Hepatocyte (in vitro differentiated cells): ENCODE measurements around the gene BCAS3.

Experiments
- CTCF ChIP-seq: fragments of 200-600 bp; sonication (generic); IDR thresholded peaks from 2 replicates; pipeline ENCODE4 v1.5.1; 2016; ENCODE audit warnings: antibody characterized with exemption, mild to moderate bottlenecking; ENCODE audit not compliant: poor library complexity
- EZH2 ChIP-seq: fragments of 200-600 bp; sonication (generic); IDR thresholded peaks from 2 replicates; pipeline ENCODE4 v1.6.1; 2016; ENCODE audit warnings: antibody characterized with exemption, mild to moderate bottlenecking, borderline replicate concordance
- EZH2phosphoT487 ChIP-seq: fragments of 200-600 bp; sonication (generic); IDR thresholded peaks from one replicate; pipeline ENCODE4 v1.6.1; 2018; ENCODE audit warnings: antibody characterized with exemption, mild to moderate bottlenecking, low read depth, moderate library complexity; ENCODE audit not compliant: unreplicated experiment, severe bottlenecking

- TF ChIP-seq CTCF, result no peak
- TF ChIP-seq EZH2phosphoT487, result no peak
- no peak for TF ChIP-seq EZH2
These were observed 639.0 kb downstream of the BCAS3 start for GRCh38 chr17:61316633-61317032.
